ENCODE measurements around the gene YTHDC1. TPM values are rescaled to one million over a fixed set of nuclear protein-coding genes. Genes with fewer than 3 reads are reported as not detected.

YTHDC1 gene
- total and polyA plus RNA-seq, 2 of the 13 experiments (the other 11 are each of a cell fraction or from before 2014, with no cell fraction given): 37.3 to 56.8 TPM

DNA sequence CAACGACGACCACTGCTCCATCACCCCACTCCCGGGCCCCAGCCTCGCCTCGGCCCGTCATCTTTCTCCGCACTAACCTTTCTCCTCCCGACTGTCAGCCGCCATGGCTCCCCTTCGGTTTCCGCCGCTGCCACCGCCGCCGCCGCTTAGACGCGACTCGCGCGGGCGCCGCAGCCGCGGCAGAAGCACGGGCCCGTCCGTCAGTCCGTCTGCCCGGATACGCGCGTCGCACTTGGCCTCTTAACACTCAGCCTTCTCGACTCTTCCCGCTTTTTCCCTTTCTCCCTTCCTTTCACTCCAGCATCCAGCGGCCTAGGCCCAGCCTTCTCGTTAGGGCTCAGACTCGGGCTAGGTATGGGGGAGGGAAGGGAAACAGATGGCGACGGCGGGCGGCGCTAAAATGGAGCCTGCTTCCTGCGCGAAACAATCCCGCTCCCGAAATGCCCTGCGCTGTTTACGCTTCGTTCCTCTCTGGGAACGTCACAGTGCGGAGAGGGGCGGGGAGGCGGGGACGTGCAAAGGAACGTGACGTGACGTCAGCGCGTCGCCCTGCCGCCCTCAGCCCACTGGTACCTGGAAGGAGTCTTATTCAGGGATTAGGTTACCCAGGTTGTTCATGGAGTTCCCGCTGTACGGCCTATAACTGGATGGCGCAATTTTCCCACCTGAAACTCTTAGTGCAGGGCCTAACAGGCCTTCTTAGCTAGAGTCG lies at the start of gene YTHDC1 (continued):
- TF ChIP-seq RFXAP (CRISPR knock-in tag; IDR thresholded peaks at IDR 0.05; ENCODE audit: borderline replicate concordance) (peak; percentile 71; the same call in 1 of the 2 replicates), ZNF143 (CRISPR knock-in tag; IDR thresholded peaks at IDR 0.05) (peak; percentile 93), HDAC1 (CRISPR knock-in tag; IDR thresholded peaks at IDR 0.05) (peak; percentile 70; the same call in 1 of the 2 replicates), ZNF12 (CRISPR knock-in tag; IDR thresholded peaks at IDR 0.05) (peak; percentile 67; the same call in 1 of the 2 replicates), SP4 (CRISPR knock-in tag; IDR thresholded peaks at IDR 0.05) (peak; percentile 85; the same call in 1 of the 2 replicates), SPEN (CRISPR knock-in tag; IDR thresholded peaks at IDR 0.05; ENCODE audit: low read depth) (peak; percentile 97), SMARCC2 (IDR thresholded peaks at IDR 0.05) (no peak), ZNF460 (CRISPR knock-in tag; IDR thresholded peaks at IDR 0.05; ENCODE audit: borderline replicate concordance) (no peak), KLF11 (CRISPR knock-in tag; IDR thresholded peaks at IDR 0.05) (peak; percentile 80; the same call in 1 of the 2 replicates), SMC3 (IDR thresholded peaks at IDR 0.05; ENCODE audit: low read length) (no peak), YEATS2 (CRISPR knock-in tag; IDR thresholded peaks at IDR 0.05; ENCODE audit: borderline replicate concordance) (peak; percentile 94), ZNF878 (CRISPR knock-in tag; IDR thresholded peaks at IDR 0.05) (peak; percentile 61; the same call in 1 of the 2 replicates), MAFK (conservative IDR thresholded peaks at IDR 0.05 in 1 of 2, IDR thresholded peaks at IDR 0.05 in 1 of 2; ENCODE audit: low read length in 2 of 2) (no peak), MYC (CRISPR knock-in tag; IDR thresholded peaks at IDR 0.05; ENCODE audit: borderline replicate concordance) (peak; percentile 85), ZNF550 (CRISPR knock-in tag; IDR thresholded peaks at IDR 0.05; ENCODE audit: borderline replicate concordance) (no peak), SMAD9 (CRISPR knock-in tag; IDR thresholded peaks at IDR 0.05) (0 out of 2 replicates have a peak, but pooled peaks have one; percentile 22), ZNF280D (CRISPR knock-in tag; IDR thresholded peaks at IDR 0.05) (no peak), HNRNPH1 (optimal IDR thresholded peaks at IDR 0.05; ENCODE audit: low read depth, low read length) (peak; percentile 54), ZNF691 (CRISPR knock-in tag; IDR thresholded peaks at IDR 0.05; ENCODE audit: borderline replicate concordance, low read depth) (peak; percentile 88; the same call in 1 of the 2 replicates), ZNF382 (CRISPR knock-in tag; IDR thresholded peaks at IDR 0.05; ENCODE audit: borderline replicate concordance) (no peak), ZMYM2 (CRISPR knock-in tag; IDR thresholded peaks at IDR 0.05) (0 out of 2 replicates have a peak, but pooled peaks have one; percentile 64), RNF2 (conservative IDR thresholded peaks at IDR 0.05; ENCODE audit: low read depth) (peak; percentile 60)
- TF ChIP-seq, protein P1, sequence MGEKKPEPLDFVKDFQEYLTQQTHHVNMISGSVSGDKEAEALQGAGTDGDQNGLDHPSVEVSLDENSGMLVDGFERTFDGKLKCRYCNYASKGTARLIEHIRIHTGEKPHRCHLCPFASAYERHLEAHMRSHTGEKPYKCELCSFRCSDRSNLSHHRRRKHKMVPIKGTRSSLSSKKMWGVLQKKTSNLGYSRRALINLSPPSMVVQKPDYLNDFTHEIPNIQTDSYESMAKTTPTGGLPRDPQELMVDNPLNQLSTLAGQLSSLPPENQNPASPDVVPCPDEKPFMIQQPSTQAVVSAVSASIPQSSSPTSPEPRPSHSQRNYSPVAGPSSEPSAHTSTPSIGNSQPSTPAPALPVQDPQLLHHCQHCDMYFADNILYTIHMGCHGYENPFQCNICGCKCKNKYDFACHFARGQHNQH (CRISPR knock-in tag; IDR thresholded peaks at IDR 0.05): peak; percentile 87; the same call in 1 of the 2 replicates
